Ecto neural progenitor cell (in vitro differentiated cells): ENCODE data around the gene CYTH4.

Source experiments
- DNase-seq: peaks from one replicate; pipeline ENCODE4 v3.0.0-alpha.2; 2018; ENCODE audit warnings: low spot score

The CYTH4 gene

DNA sequence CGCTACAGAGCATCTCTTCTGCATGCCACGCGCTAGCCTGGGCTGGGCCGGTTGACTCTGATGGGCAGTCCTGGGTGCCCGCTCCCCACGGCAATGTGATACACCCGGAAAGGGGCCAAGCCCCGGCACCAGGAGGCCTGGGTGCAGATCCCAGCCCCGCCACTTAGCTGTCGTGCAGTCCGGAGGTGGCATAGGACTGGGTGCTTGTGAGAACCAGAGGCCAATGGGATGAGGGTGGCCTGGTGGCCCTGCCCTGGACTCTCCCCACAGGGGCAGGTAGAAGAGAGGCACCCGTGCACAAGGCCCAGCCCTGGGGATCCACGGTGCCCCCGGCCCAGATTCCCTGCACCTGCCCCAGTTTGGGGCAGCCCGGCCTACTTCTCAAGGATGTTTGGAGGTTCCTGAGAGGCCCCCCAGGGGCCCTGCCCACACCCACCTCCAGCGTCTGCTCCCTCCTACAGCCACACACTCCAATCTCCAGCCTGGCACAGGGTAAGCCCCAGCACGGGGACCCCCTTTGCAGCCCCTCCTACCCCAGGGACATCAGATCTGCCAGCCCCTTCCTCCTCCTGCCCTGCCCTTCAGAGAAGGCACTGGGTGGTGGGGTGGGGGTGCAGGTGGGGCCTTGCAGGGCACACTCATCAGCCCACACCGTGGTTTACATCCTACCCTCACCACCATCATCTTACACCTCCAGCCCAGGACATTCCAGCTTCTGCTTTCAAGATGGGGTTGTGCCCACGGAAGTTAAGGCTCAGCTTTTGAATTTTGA is 66.9 kb downstream of the CYTH4 start:
- no peak for DNase-seq

DNA sequence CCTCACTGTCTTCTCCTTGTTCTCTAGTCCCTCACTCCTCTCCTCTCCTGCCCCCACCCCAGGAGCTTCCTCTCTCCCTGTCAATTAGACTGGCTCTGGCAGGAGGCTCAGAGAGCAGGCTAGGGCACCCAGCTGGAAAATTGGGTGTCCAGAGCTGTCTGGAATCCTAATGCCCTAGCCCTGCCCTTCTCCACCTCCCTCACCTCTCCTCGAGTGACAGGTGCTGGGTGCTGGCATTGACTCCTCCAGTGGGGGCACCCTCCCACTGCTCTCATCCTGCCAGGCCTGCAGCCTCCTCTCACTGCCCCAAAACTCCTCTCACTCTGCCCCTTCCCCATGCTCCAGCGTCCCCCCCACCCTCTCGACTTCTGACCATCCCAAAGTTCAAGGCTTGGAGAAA is 68.9 kb downstream of the CYTH4 start:
- DNase-seq: no peak

GRCh38 chr22:37352481-37352880 is 70.2 kb downstream of the CYTH4 start:
- no peak for DNase-seq

GRCh38 chr22:37353839-37354238 is 71.5 kb downstream of the CYTH4 start:
- DNase-seq: no peak

- no peak for DNase-seq
These were observed 72.0 kb downstream of the CYTH4 start for GRCh38 chr22:37354261-37354660.

DNA sequence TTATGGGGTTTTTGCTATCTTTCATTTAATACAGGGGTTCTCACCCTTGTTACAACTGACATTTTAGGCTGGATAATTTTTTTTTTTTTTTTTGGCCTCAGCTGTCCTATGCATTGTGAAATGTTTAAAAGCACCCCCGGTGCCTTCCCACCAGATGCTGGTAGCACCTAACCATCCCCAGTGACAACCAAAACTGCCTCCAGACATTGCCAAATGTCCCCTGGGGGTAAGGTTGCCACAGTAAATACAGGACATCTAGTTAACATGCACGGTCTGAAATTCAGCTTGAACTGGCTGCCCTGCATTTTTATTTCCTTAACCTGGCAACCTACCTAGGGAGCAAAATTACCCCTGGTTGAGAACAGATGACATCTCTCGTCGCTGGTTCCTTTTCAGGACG is 72.4 kb downstream of the CYTH4 start:
- DNase-seq: no peak

- DNase-seq: no peak
These were observed 72.9 kb downstream of the CYTH4 start for GRCh38 chr22:37355174-37355573.

GRCh38 chr22:37356922-37357321 is 74.6 kb downstream of the CYTH4 start:
- DNase-seq: no peak

- DNase-seq: no peak
These were observed 75.3 kb downstream of the CYTH4 start for GRCh38 chr22:37357446-37358075.

- DNase-seq: no peak
These were observed 76.1 kb downstream of the CYTH4 start for GRCh38 chr22:37358386-37358785.

- no peak for DNase-seq
These were observed 76.6 kb downstream of the CYTH4 start for GRCh38 chr22:37358917-37359316.

- DNase-seq: no peak
These were observed 80.3 kb downstream of the CYTH4 start for GRCh38 chr22:37362621-37363020.

DNA sequence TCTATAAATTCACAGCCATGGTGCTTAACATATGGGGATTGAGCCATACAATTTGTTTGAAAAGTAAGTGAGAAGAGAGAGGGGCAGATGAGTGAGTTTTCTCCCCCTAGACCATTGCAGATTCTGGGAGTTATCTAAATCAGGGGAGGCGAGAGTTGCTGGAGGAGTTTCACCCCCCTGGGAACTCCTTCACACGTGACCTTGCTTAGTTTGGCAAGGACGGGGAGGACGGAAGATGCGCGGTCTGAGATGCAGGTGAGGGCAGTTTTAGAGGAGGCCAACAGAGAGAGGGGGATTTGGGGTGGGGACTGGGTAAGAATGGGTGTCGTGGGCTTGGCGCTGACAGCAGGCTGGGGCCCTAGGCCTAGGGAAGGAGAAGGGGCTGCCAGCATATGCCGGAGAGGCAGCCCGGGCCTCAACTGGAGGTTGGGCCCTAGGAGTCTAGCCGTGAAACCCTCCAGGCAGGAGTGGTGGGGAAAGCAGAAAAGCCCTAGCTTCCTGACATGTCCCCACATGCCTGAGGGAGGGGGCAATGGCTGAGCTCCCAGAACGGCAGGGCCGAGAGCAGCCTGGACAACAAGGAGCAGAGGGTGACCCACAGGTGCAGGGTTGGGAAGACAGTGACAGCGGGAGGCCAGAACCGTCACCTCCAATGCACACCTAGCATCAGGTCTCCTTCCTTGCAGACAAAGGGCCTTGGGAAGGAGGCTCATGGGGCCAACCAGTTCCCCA is 81.1 kb downstream of the CYTH4 start:
- no peak for DNase-seq
